WTC11 (cell line): ENCODE results near the gene COX7A2. TPM values are rescaled to one million over a fixed set of nuclear protein-coding genes. Genes with fewer than 3 reads are reported as not detected.

Experiments
- ATAC-seq: fragments of 200-7000 bp; cut with Tn5 transposase; 2 replicates; pipeline ENCODE4 v1.10.0; 2021; ENCODE audit warnings: mild to moderate bottlenecking, moderate library complexity
- CTCF ChIA-PET: fragments of 300-600 bp; sonication (Branson Sonifier 250); formaldehyde crosslinking; loops from one replicate; lab custom pipeline; 2021; ENCODE audit warnings: antibody characterized with exemption; lab: Charles Lee
- POLR2A ChIA-PET: fragments of 350-600 bp; sonication (Branson Sonifier 250); formaldehyde crosslinking; loops from one replicate; lab custom pipeline; 2021; ENCODE audit warnings: antibody characterized with exemption; lab: Charles Lee
- DNase-seq: peaks from one replicate; pipeline ENCODE4 v3.0.0; 2021; ENCODE audit warnings: low spot score
- H3K27ac Mint-ChIP-seq: 2 replicates; pipeline ENCODE4 v1.8.0; 2021; ENCODE audit warnings: mixed read lengths
- H3K27me3 Mint-ChIP-seq: 2 replicates; pipeline ENCODE4 v1.8.0; 2021; ENCODE audit warnings: low read depth, mild to moderate bottlenecking, moderate library complexity, mixed read lengths
- H3K36me3 Mint-ChIP-seq: 2 replicates; pipeline ENCODE4 v1.8.0; 2021; ENCODE audit warnings: mixed read lengths
- H3K4me1 Mint-ChIP-seq: 2 replicates; pipeline ENCODE4 v1.8.0; 2022; ENCODE audit warnings: mixed read lengths
- H3K4me3 Mint-ChIP-seq: 2 replicates; pipeline ENCODE4 v1.8.0; 2021; ENCODE audit warnings: mild to moderate bottlenecking, moderate library complexity, mixed read lengths
- H3K9me3 Mint-ChIP-seq: 2 replicates; pipeline ENCODE4 v1.8.0; 2021; ENCODE audit warnings: mixed read lengths
- AFF4 ChIP-seq: sonication (generic); formaldehyde crosslinking; IDR thresholded peaks from 2 replicates; pipeline ENCODE4 v1.8.1; 2023; ENCODE audit warnings: mild to moderate bottlenecking, missing genetic modification reagents, borderline replicate concordance
- ATF1 ChIP-seq: sonication (generic); formaldehyde crosslinking; IDR thresholded peaks from 2 replicates; pipeline ENCODE4 v1.8.1; 2023; ENCODE audit warnings: mild to moderate bottlenecking, moderate library complexity, missing genetic modification reagents
- CREB1 ChIP-seq: sonication (generic); formaldehyde crosslinking; IDR thresholded peaks from 2 replicates; pipeline ENCODE4 v1.8.0; 2023; ENCODE audit warnings: mild to moderate bottlenecking, missing genetic modification reagents
- CREM ChIP-seq: sonication (generic); formaldehyde crosslinking; IDR thresholded peaks from 2 replicates; pipeline ENCODE4 v1.8.1; 2022; ENCODE audit warnings: mild to moderate bottlenecking, missing genetic modification reagents, moderate library complexity
- EMX1 ChIP-seq: fragments of 250-450 bp; sonication (Bioruptor Pico); IDR thresholded peaks from 2 replicates; pipeline ENCODE4 v1.8.0; 2021; ENCODE audit warnings: mild to moderate bottlenecking
- FOXJ3 ChIP-seq: sonication (generic); formaldehyde crosslinking; IDR thresholded peaks from 2 replicates; pipeline ENCODE4 v1.9.0; 2021; ENCODE audit warnings: missing genetic modification reagents, mild to moderate bottlenecking, borderline replicate concordance
- FOXP4 ChIP-seq: sonication (generic); formaldehyde crosslinking; IDR thresholded peaks from 2 replicates; pipeline ENCODE4 v1.8.0; 2022; ENCODE audit warnings: mild to moderate bottlenecking, missing genetic modification reagents
- IRF2 ChIP-seq: sonication (generic); formaldehyde crosslinking; IDR thresholded peaks from 2 replicates; pipeline ENCODE4 v1.8.0; 2022; ENCODE audit warnings: low read depth, missing genetic modification reagents, borderline replicate concordance
- JAZF1 ChIP-seq: fragments of 250-450 bp; sonication (Bioruptor Pico); IDR thresholded peaks from 2 replicates; pipeline ENCODE4 v1.9.0; 2021; ENCODE audit warnings: moderate library complexity, mild to moderate bottlenecking, inconsistent platforms
- JUN ChIP-seq: sonication (generic); formaldehyde crosslinking; IDR thresholded peaks from 2 replicates; pipeline ENCODE4 v1.8.0; 2023; ENCODE audit warnings: mild to moderate bottlenecking, missing genetic modification reagents
- MXD4 ChIP-seq: fragments of 250-450 bp; sonication (Bioruptor Pico); IDR thresholded peaks from 2 replicates; pipeline ENCODE4 v1.8.0; 2021; ENCODE audit warnings: mild to moderate bottlenecking, moderate library complexity, borderline replicate concordance
- NFATC4 ChIP-seq: fragments of 250-450 bp; sonication (Bioruptor Pico); IDR thresholded peaks from 2 replicates; pipeline ENCODE4 v1.9.0; 2021; ENCODE audit warnings: mild to moderate bottlenecking
- NFE2L1 ChIP-seq: sonication (generic); formaldehyde crosslinking; IDR thresholded peaks from 2 replicates; pipeline ENCODE4 v1.8.1; 2023; ENCODE audit warnings: missing genetic modification reagents
- OVOL2 ChIP-seq: fragments of 250-450 bp; sonication (Bioruptor Pico); IDR thresholded peaks from 2 replicates; pipeline ENCODE4 v1.9.0; 2021; ENCODE audit warnings: mild to moderate bottlenecking, borderline replicate concordance
- STAT6 ChIP-seq: sonication (generic); formaldehyde crosslinking; conservative IDR thresholded peaks from 2 replicates; pipeline ENCODE4 v1.8.1; 2023; ENCODE audit warnings: mild to moderate bottlenecking, low read depth, missing genetic modification reagents, moderate library complexity
- ZMAT4 ChIP-seq: fragments of 250-450 bp; sonication (Bioruptor Pico); IDR thresholded peaks from 2 replicates; pipeline ENCODE4 v1.9.0; 2021; ENCODE audit warnings: mild to moderate bottlenecking
- ZNF121 ChIP-seq: sonication (generic); formaldehyde crosslinking; IDR thresholded peaks from 2 replicates; pipeline ENCODE4 v1.8.0; 2023; ENCODE audit warnings: missing genetic modification reagents
- ZNF281 ChIP-seq: sonication (generic); formaldehyde crosslinking; IDR thresholded peaks from 2 replicates; pipeline ENCODE4 v1.8.0; 2023; ENCODE audit warnings: mild to moderate bottlenecking, missing genetic modification reagents
- ZNF425 ChIP-seq: fragments of 250-450 bp; sonication (Bioruptor Pico); conservative IDR thresholded peaks from 2 replicates; pipeline ENCODE4 v1.9.0; 2021; ENCODE audit warnings: mild to moderate bottlenecking
- total RNA-seq: library from RNA; stranded (reverse); gene quantifications from 3 replicates; pipeline ENCODE4 v1.2.3, GENCODE V29; 2021

The COX7A2 gene
- total RNA-seq, 1 experiment from 2014 or later = 472 TPM

GRCh38 chr6:75263401-75263750, 19.8 kb upstream of the COX7A2 start (continued):
- TF ChIP-seq FOXP4 (no peak), ZNF425 (CRISPR knock-in tag) (no peak)

GRCh38 chr6:75262716-75263400, 19.3 kb upstream of the COX7A2 start:
- Mint-ChIP-seq H3K9me3 (no peaks in the 10 kb centered on the region), H3K36me3 (peaks cover 32% of the 10 kb centered on the region), H3K27me3 (no peaks in the 10 kb centered on the region), H3K4me1 (peaks cover 14% of the 10 kb centered on the region), H3K4me3 (no peak overlapping the region), H3K27ac (peak overlapping the region; percentile 21)
- ATAC-seq = no peak
- POLR2A ChIA-PET = no interaction called here
- no peak for TF ChIP-seq ZMAT4 (CRISPR knock-in tag)
- TF ChIP-seq ATF1 (CRISPR knock-in tag) = no peak
- no peak for TF ChIP-seq NFATC4 (CRISPR knock-in tag)
- no peak for TF ChIP-seq JUN (CRISPR knock-in tag)
- TF ChIP-seq JAZF1 (CRISPR knock-in tag) = no peak
- TF ChIP-seq FOXJ3 (CRISPR knock-in tag) = no peak
- no peak for TF ChIP-seq OVOL2 (CRISPR knock-in tag)
- no peak for TF ChIP-seq EMX1
- TF ChIP-seq NFE2L1 (CRISPR knock-in tag) = no peak
- no peak for TF ChIP-seq CREB1 (CRISPR knock-in tag)
- no peak for TF ChIP-seq IRF2
- TF ChIP-seq ZNF281 (CRISPR knock-in tag) = no peak
- TF ChIP-seq ZNF121 (CRISPR knock-in tag) = no peak
- no peak for TF ChIP-seq AFF4 (CRISPR knock-in tag)
- TF ChIP-seq CREM (CRISPR knock-in tag) = no peak
- no peak for TF ChIP-seq MXD4
- TF ChIP-seq STAT6 (CRISPR knock-in tag) = no peak
- CTCF ChIA-PET = no interaction called here
- no peak for DNase-seq
